ENCODE results near the gene TOX2. TPM values are rescaled to one million over a fixed set of nuclear protein-coding genes. Genes with fewer than 3 reads are reported as not detected.

Gene TOX2
- total and polyA plus RNA-seq, 2 of the 8 experiments (the other 6 are each of a cell fraction or from before 2014, with no cell fraction given) = 1.8 to 3.4 TPM

GRCh38 chr20:44006126-44006525 is 91.5 kb downstream of the TOX2 start:
- Histone ChIP-seq H3K4me1 (replicated peaks in 1 of 4; ENCODE audit: control insufficient read depth in 3 of 4, insufficient read depth in 4 of 4, low read length in 3 of 4) (no peaks in the 10 kb centered on the region), H3K79me1 (ENCODE audit: low read depth, low read length) (no peaks in the 10 kb centered on the region), H4K8ac (ENCODE audit: extremely low read depth, insufficient read depth, low read length) (no peak overlapping the region), H3K14ac (ENCODE audit: insufficient read length) (no peak overlapping the region), H4K91ac (replicated peaks; ENCODE audit: insufficient read length, low read length) (no peak overlapping the region), H2BK20ac (ENCODE audit: low read length) (no peak overlapping the region), H4K20me1 (replicated peaks in 1 of 2; ENCODE audit: control insufficient read depth in 1 of 2, insufficient read depth in 2 of 2, low read length in 2 of 2) (no peaks in the 10 kb centered on the region), H3K27ac (ENCODE audit: low read depth, low read length) (no peak overlapping the region), H2BK15ac (ENCODE audit: low read length) (no peak overlapping the region), H3K56ac (replicated peaks; ENCODE audit: insufficient read length, low read depth, low read length) (no peak overlapping the region), H3K9me3 (ENCODE audit: insufficient read depth in 2 of 2, low read depth in 1 of 2, low read length in 1 of 2) (no peaks in the 10 kb centered on the region), H3K79me2 (ENCODE audit: control insufficient read depth in 1 of 2, insufficient read depth in 2 of 2, low read length in 2 of 2) (no peaks in the 10 kb centered on the region), H3K36me3 (ENCODE audit: control insufficient read depth in 2 of 4, insufficient read depth in 4 of 4, low read length in 3 of 4) (no peaks in the 10 kb centered on the region), H3K23me2 (ENCODE audit: low read depth, low read length) (no peaks in the 10 kb centered on the region), H2AFZ (ENCODE audit: low read length) (no peak overlapping the region), H3K18ac (ENCODE audit: extremely low read depth, low read length) (no peak overlapping the region), H3K9ac (replicated peaks in 1 of 4; ENCODE audit: extremely low read depth in 1 of 4, low read depth in 3 of 4, low read length in 3 of 4) (no peak overlapping the region), H3K23ac (ENCODE audit: insufficient read length) (no peak overlapping the region), H2BK120ac (replicated peaks; ENCODE audit: low read depth, low read length) (no peak overlapping the region), H4K5ac (ENCODE audit: insufficient read length, low read depth, low read length) (no peak overlapping the region), H3K27me3 (replicated peaks in 1 of 4; ENCODE audit: control insufficient read depth in 3 of 4, extremely low read depth in 1 of 4, insufficient read depth in 3 of 4, low read length in 3 of 4) (no peaks in the 10 kb centered on the region), H3K4me2 (ENCODE audit: insufficient read depth in 1 of 2, low read depth in 2 of 2, low read length in 2 of 2) (no peak overlapping the region), H3K4me3 (ENCODE audit: extremely low read depth in 1 of 4, insufficient read depth in 2 of 4, low read depth in 3 of 4, low read length in 4 of 4) (no peak overlapping the region), H2BK5ac (ENCODE audit: low read depth, low read length) (no peak overlapping the region), H3K4ac (replicated peaks; ENCODE audit: insufficient read length, low read depth, low read length) (no peak overlapping the region), H2AK5ac (ENCODE audit: low read depth, low read length) (no peak overlapping the region), H2BK12ac (ENCODE audit: low read depth, low read length) (no peak overlapping the region)
- no peak for FAIRE-seq
- TF ChIP-seq HDAC2 (IDR thresholded peaks at IDR 0.05; ENCODE audit: borderline replicate concordance in 1 of 2, low read depth in 2 of 2, low read length in 2 of 2) (no peak), NANOG (IDR thresholded peaks at IDR 0.05; ENCODE audit: insufficient read depth, low read depth, low read length, poor library complexity, severe bottlenecking) (no peak), POLR2A (IDR thresholded peaks at IDR 0.05; ENCODE audit: control extremely low read depth in 1 of 2, low read depth in 2 of 2, low read length in 2 of 2) (no peak)
- ChIA-PET POLR2A (ENCODE audit: partially characterized antibody) (interaction anchor here (0.8 kb wide), 1 partner anchor 16 kb away, joined by 3 read pairs; no protein-coding TSS in a partner anchor), CTCF (ENCODE audit: partially characterized antibody) (interaction anchor here (1.0 to 2.1 kb wide), 2 partner anchors 13 to 255 kb away, joined by 3 to 7 read pairs; no protein-coding TSS in a partner anchor)
- 93% methylated on average over 6 of the region's 6 CpGs; no CpG with 5 or more reads in 1 of the 2 experiments for WGBS, 2 experiments (ENCODE audit: extremely low coverage in 1 of 2, insufficient coverage in 1 of 2, insufficient read length in 1 of 2, insufficient replicate concordance in 2 of 2, low coverage in 1 of 2, low lambda C conversion rate in 2 of 2, missing lambda C conversion rate in 1 of 2)
- DNase-seq (ENCODE audit: low read depth in 1 of 2, low spot score in 2 of 2) = no peak

All from H1 (cell line).